Kidney (tissue), 14 donors: ENCODE results near the gene SYT1. TPM values are rescaled to one million over a fixed set of nuclear protein-coding genes. Genes with fewer than 3 reads are reported as not detected.

Experiments used
- DNase-seq, 5 donors: peaks; one replicate each; pipeline ENCODE4 v3.0.0-alpha.2; 2013 to 2020
- FAIRE-seq: peaks from 2 replicates; lab custom pipeline; 2012; peaks lifted over from hg19 to GRCh38; lab: Jason Lieb, UNC
- H3K27ac ChIP-seq, 2 donors: one replicate each; pipeline ENCODE4 v1.7.0; 2013; ENCODE audit warnings: low read depth in 2 of 2, low read length in 2 of 2, inconsistent platforms in 1 of 2
- H3K27me3 ChIP-seq: one replicate; pipeline ENCODE4 v1.7.1; 2013; ENCODE audit warnings: low read length, inconsistent platforms; ENCODE audit not compliant: control insufficient read depth, insufficient read depth
- H3K36me3 ChIP-seq, 3 donors: one replicate each; pipeline versions ENCODE4 v1.7.0 to v1.7.1; 2013; ENCODE audit warnings: low read length in 3 of 3, control low read depth in 1 of 3, inconsistent platforms in 1 of 3; ENCODE audit not compliant: insufficient read depth in 3 of 3, control insufficient read depth in 2 of 3
- H3K4me1 ChIP-seq, 3 donors: one replicate each; pipeline versions ENCODE4 v1.7.0 to v1.7.1; 2013; ENCODE audit warnings: low read length in 3 of 3, inconsistent platforms in 1 of 3, low read depth in 1 of 3; ENCODE audit not compliant: control insufficient read depth in 2 of 3, insufficient read depth in 2 of 3
- H3K4me3 ChIP-seq, 3 donors: one replicate each; pipeline versions ENCODE4 v1.7.0 to v1.8.1; 2013; ENCODE audit warnings: low read length in 3 of 3, control low read depth in 1 of 3, inconsistent platforms in 1 of 3
- H3K9ac ChIP-seq, 3 donors: one replicate each; pipeline versions ENCODE4 v1.7.0 to v1.7.1; 2013; ENCODE audit warnings: low read length in 3 of 3, control low read depth in 1 of 3, inconsistent platforms in 1 of 3
- H3K9me3 ChIP-seq, 3 donors: one replicate each; pipeline versions ENCODE4 v1.7.0 to v1.7.1; 2013; ENCODE audit warnings: low read length in 3 of 3, control low read depth in 1 of 3, inconsistent platforms in 1 of 3; ENCODE audit not compliant: control insufficient read depth in 2 of 3, insufficient read depth in 1 of 3
- intact Hi-C: fragments of 100-400 bp; cut with DNase I; formaldehyde crosslinking; loops from one replicate; pipeline ENCODE4 v1.11.1; 2022
- polyA plus RNA-seq: library from polyadenylated mRNA; stranded (reverse); fragments of 350-450 nt; fragmentation: Illumina TruSeq; extraction: RNeasy Lipid Tissue Mini Kit (QIAGEN cat#74804); gene quantifications from one replicate; pipeline ENCODE4 v1.2.3, GENCODE V29; 2014; ENCODE audit warnings: low read depth, low replicate concordance; ENCODE audit not compliant: insufficient read depth
- total RNA-seq: library from RNA; stranded (reverse); fragmentation: NEBNext Ultra II Directional; extraction: Animal tissue kit (Norgen Biotek cat#: 25700); gene quantifications from one replicate; pipeline ENCODE4 v1.2.1, GENCODE V29; 2021
- TF ChIP-seq, protein P1 (sequence below): IDR thresholded peaks from 3 replicates; pipeline ENCODE4 v1.5.1; 2012; ENCODE audit warnings: mild to moderate bottlenecking, moderate library complexity, borderline replicate concordance; ENCODE audit not compliant: insufficient read depth; ENCODE audit errors: extremely low read depth
- donor health status: control.
- donor health status: control.
- donor health status: control.
- donor health status: control.
- donor health status: control.
- donor health status: DM: yes; HTN: yes; CAD: no.
- donor health status: Normal renal cell carcinoma (clear cell type).

Gene SYT1
- total and polyA plus RNA-seq, 2 donors from 2014 or later = 0.69 to 1.2 TPM

GRCh38 chr12:79247494-79247893, 382.9 kb downstream of the SYT1 start:
- H3K9me3 ChIP-seq = no peaks in the 10 kb centered on the region
- H3K36me3 ChIP-seq = no peaks in the 10 kb centered on the region
- H3K4me3 ChIP-seq = no peak overlapping the region
- FAIRE-seq (no peak), DNase-seq (no peak)
- H3K27ac ChIP-seq = no peak overlapping the region
- TF ChIP-seq, protein P1, sequence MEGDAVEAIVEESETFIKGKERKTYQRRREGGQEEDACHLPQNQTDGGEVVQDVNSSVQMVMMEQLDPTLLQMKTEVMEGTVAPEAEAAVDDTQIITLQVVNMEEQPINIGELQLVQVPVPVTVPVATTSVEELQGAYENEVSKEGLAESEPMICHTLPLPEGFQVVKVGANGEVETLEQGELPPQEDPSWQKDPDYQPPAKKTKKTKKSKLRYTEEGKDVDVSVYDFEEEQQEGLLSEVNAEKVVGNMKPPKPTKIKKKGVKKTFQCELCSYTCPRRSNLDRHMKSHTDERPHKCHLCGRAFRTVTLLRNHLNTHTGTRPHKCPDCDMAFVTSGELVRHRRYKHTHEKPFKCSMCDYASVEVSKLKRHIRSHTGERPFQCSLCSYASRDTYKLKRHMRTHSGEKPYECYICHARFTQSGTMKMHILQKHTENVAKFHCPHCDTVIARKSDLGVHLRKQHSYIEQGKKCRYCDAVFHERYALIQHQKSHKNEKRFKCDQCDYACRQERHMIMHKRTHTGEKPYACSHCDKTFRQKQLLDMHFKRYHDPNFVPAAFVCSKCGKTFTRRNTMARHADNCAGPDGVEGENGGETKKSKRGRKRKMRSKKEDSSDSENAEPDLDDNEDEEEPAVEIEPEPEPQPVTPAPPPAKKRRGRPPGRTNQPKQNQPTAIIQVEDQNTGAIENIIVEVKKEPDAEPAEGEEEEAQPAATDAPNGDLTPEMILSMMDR = no peak
- H3K9ac ChIP-seq = no peak overlapping the region
- no peaks in the 10 kb centered on the region for H3K27me3 ChIP-seq
- no peaks in the 10 kb centered on the region for H3K4me1 ChIP-seq
- intact Hi-C loops = no loop called here

GRCh38 chr12:79250186-79250585, 385.6 kb downstream of the SYT1 start:
- TF ChIP-seq, protein P1 = no peak
- intact Hi-C loops = no loop called here
- FAIRE-seq (no peak), DNase-seq (no peak)
- no peaks in the 10 kb centered on the region for H3K4me1 ChIP-seq
- no peaks in the 10 kb centered on the region for H3K27me3 ChIP-seq
- no peak overlapping the region for H3K27ac ChIP-seq
- H3K36me3 ChIP-seq = no peaks in the 10 kb centered on the region
- H3K4me3 ChIP-seq = no peak overlapping the region
- H3K9ac ChIP-seq = no peak overlapping the region
- H3K9me3 ChIP-seq = no peaks in the 10 kb centered on the region

DNA sequence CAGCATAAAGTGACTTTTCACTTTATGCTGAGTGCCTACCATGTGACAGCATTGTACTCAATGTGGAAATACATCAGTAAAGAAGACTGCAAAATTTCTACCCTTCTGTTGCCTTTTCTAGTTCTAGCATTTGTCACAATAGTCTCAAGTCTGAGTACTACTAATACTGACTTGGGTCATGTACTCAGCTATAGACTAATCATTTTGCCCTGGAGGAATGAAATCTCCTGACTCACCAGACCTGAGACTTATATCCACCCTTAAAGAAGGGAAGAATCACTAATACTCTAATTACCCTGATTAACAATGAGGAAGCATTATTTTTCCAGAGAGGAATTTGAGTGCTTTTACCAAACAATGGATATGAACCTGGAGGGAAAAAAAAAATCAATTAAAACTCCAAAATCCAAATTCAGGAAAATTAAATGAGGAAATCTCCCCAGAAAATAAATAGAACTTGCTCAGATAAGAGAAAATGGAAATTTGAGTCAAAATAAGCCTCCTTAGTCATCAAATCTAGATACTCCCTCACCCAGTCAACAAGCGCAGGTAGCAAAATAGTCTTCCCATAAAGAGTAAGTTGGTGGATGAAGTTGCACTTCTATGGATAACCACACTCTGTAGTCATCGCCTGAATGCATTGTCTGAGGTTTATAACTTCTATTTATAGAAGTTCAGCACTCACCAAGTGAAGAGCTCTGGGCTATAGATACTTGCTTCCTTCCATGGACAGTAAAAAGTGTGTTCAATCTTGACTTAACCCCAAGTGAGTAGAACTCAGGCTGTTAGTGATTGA, 386.6 kb downstream of the SYT1 start:
- no peak overlapping the region for H3K4me3 ChIP-seq
- intact Hi-C loops = no loop called here
- no peaks in the 10 kb centered on the region for H3K36me3 ChIP-seq
- TF ChIP-seq, protein P1 = no peak
- DNase-seq = no peak
- FAIRE-seq = no peak
- no peaks in the 10 kb centered on the region for H3K9me3 ChIP-seq
- H3K27ac ChIP-seq = no peak overlapping the region
- H3K27me3 ChIP-seq = no peaks in the 10 kb centered on the region
- H3K9ac ChIP-seq = no peak overlapping the region
- H3K4me1 ChIP-seq = no peaks in the 10 kb centered on the region
